ENCODE results near the gene FXR2.
A peak's percentile ranks its signal among the peaks of the same experiment; 100 is the strongest.
"Not testable (repeated sequence)": the region's sequence is repeated elsewhere in the genome, so short reads cannot be mapped to it uniquely, and the experiment has no call there.

Gene FXR2

DNA sequence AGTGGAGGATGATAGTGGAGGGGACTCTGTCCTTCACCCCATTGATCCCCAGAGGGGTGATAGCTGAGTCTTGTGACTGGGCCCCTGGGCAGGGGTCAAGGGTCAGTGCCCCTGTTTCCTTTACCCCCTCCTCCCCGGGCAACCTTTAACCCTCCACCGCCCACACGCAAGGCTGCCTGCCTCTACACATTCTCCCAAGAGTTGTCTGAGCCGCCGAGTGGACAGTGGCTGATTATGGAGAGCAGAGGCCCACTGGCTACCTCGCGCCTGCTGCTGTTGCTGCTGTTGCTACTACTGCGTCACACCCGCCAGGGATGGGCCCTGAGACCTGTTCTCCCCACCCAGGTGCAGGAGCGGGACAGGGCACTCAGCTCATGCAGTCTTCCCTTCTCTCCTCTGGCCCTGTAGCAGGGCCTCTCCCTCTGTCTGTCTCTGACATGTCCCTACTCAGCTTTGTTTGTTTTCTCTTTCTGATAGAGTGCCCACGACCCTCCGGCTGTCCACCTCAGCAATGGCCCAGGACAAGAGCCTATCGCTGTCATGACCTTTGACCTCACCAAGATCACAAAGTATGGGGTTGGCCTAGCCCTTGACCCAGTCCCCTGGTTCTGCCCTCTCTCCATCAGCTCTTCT lies 15.4 kb upstream of the FXR2 start, which contains the start of gene SHBG:
SHBG (plus strand) TSS at position 197 of the 633 bp plus-strand sequence; CDS start at position 235, 38 bp downstream.
- Histone ChIP-seq H3K27me3 (replicated peaks; ENCODE audit: control insufficient read depth, insufficient read depth, low read length, poor library complexity, severe bottlenecking) (no peaks in the 10 kb centered on the region), H3K4me3 (ENCODE audit: insufficient read depth, low read depth, low read length, poor library complexity, severe bottlenecking) (no peak within 1 kb of the TSS), H3K36me3 (ENCODE audit: control insufficient read depth, insufficient read depth, low read length) (no peaks in the 10 kb centered on the region), H3K4me1 (ENCODE audit: control insufficient read depth, insufficient read depth, low read length, poor library complexity, severe bottlenecking) (peaks cover 11% of the 10 kb centered on the region), H3K27ac (ENCODE audit: insufficient read depth, low read length, poor library complexity, severe bottlenecking) (no peak within 1 kb of the TSS), H3K9me3 (ENCODE audit: control insufficient read depth, low read length) (no peaks in the 10 kb centered on the region)
- DNase-seq, result no peak

DNA sequence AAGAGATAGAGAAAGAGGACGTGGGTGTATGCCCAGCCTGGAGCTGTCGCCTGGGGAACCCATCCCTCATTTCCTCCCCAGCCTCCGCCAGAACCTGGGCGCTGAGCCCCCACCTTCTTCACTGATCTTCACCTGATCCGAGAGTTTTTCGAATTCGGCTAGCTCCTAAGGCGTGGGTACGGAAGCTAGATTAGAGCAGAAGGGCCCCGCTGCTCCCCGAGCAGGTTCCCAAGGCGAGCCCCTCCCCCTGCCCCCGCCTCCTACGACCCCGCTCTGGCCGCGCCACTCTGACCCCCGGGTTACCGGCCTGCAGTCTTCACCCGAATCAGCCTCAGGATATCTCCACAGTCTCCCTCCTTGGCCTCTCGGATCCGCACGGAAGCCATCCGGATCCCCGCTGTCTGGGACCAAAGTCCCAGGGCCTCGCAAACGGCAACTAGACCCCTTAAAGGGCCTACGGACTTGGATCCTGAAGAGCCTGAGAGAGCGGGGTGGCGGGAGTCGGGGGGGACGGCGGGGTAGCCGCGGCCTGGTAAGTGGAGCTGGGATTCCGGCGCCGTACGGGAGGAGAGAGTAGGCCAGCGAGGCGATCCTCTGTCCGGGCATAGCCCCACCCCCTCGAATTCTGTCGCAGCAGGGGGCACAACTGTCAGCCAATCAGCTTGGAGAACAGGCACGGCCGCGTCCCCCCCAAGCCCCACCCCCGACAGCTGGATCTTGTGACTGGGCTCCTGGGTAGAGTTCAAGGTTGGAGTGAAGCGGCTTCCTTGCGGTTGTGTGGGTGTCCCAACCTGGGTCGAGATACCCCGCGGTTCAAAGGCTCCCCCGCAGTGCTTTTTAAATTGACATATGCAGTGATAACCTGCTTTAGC lies 12.8 kb upstream of the FXR2 start, which contains the start of gene SAT2:
SAT2 (minus strand) TSS at position 572 of the 872 bp plus-strand sequence; CDS start at position 386, 186 bp downstream.
- Histone ChIP-seq H3K4me1 (ENCODE audit: control insufficient read depth, insufficient read depth, low read length, poor library complexity, severe bottlenecking) (peaks cover 11% of the 10 kb centered on the region), H3K27me3 (replicated peaks; ENCODE audit: control insufficient read depth, insufficient read depth, low read length, poor library complexity, severe bottlenecking) (no peaks in the 10 kb centered on the region), H3K4me3 (ENCODE audit: insufficient read depth, low read depth, low read length, poor library complexity, severe bottlenecking) (peak within 1 kb of the TSS; percentile 80), H3K9me3 (ENCODE audit: control insufficient read depth, low read length) (no peaks in the 10 kb centered on the region), H3K27ac (ENCODE audit: insufficient read depth, low read length, poor library complexity, severe bottlenecking) (peak within 1 kb of the TSS; percentile 86), H3K36me3 (ENCODE audit: control insufficient read depth, insufficient read depth, low read length) (no peaks in the 10 kb centered on the region)
- peak; percentile 79 to 83 (median 79) for DNase-seq

DNA sequence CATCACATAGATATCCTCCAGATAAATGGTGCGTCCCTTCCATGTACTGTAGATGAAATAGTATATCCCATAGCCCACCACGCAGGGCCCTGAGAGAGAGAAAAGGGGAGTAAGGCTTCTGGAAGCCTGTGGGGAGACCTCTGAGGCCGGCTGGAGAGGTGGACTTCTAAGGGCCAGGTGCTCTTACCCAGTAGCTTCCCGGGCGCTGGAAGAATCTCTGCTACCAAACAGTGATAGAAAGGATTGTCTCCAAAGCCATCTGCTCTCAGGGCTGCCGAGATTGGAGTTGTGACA lies 12.2 kb upstream of the FXR2 start:
- Histone ChIP-seq H3K36me3 (ENCODE audit: control insufficient read depth, insufficient read depth, low read length) (no peaks in the 10 kb centered on the region), H3K4me1 (ENCODE audit: control insufficient read depth, insufficient read depth, low read length, poor library complexity, severe bottlenecking) (peaks cover 11% of the 10 kb centered on the region), H3K27me3 (replicated peaks; ENCODE audit: control insufficient read depth, insufficient read depth, low read length, poor library complexity, severe bottlenecking) (no peaks in the 10 kb centered on the region), H3K9me3 (ENCODE audit: control insufficient read depth, low read length) (no peaks in the 10 kb centered on the region), H3K27ac (ENCODE audit: insufficient read depth, low read length, poor library complexity, severe bottlenecking) (peak overlapping the region; percentile 86), H3K4me3 (ENCODE audit: insufficient read depth, low read depth, low read length, poor library complexity, severe bottlenecking) (peak overlapping the region; percentile 80)
- DNase-seq, result no peak

DNA sequence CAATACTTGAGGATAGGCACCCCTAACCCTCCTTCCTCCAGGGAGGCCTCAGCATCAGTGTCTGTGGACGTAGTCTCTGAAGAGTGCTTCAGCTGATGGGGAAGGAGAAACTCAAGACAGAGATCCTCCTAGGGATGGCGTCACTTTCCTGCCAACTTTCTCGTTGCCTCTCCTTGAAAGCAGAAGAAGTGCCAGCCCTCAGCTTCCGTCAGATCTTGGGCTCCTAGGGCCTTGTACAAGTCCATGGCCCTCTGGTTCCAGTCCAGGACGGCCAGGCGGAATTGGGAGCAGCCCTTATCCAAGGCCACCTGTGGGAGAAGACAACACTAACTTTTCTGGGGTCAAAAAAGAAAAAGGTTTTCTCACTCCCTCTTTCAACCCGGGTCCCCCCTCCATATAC lies 11.6 kb upstream of the FXR2 start:
- no peaks in the 10 kb centered on the region for H3K9me3 ChIP-seq (ENCODE audit: control insufficient read depth, low read length)
- peaks cover 11% of the 10 kb centered on the region for H3K4me1 ChIP-seq (ENCODE audit: control insufficient read depth, insufficient read depth, low read length, poor library complexity, severe bottlenecking)
- H3K36me3 ChIP-seq (ENCODE audit: control insufficient read depth, insufficient read depth, low read length), result no peaks in the 10 kb centered on the region
- no peak overlapping the region for H3K4me3 ChIP-seq (ENCODE audit: insufficient read depth, low read depth, low read length, poor library complexity, severe bottlenecking)
- DNase-seq, result no peak
- H3K27me3 ChIP-seq (replicated peaks; ENCODE audit: control insufficient read depth, insufficient read depth, low read length, poor library complexity, severe bottlenecking), result no peaks in the 10 kb centered on the region
- no peak overlapping the region for H3K27ac ChIP-seq (ENCODE audit: insufficient read depth, low read length, poor library complexity, severe bottlenecking)

DNA sequence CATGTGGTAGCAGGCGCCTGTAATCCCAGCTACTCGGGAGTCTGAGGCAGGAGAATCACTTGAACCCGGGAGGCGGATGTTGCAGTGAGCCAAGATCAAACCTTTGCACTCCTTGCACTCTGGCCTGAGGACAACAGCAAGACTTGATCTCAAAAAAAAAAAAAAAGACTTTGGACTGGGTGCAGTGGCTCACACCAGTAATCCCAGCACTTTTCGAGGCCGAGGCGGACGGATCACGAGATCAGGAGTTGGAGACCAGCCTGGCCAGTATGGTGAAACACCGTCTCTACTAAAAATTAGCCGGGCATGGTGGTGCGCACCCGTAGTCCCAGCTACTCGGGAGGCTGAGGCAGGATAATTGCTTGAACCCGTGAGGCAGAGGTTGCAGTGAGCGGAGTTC lies 11.1 kb upstream of the FXR2 start:
- not testable (repeated sequence) for H3K9me3 ChIP-seq (ENCODE audit: control insufficient read depth, low read length); DNase-seq; H3K27ac ChIP-seq (ENCODE audit: insufficient read depth, low read length, poor library complexity, severe bottlenecking); H3K27me3 ChIP-seq (replicated peaks; ENCODE audit: control insufficient read depth, insufficient read depth, low read length, poor library complexity, severe bottlenecking); H3K4me3 ChIP-seq (ENCODE audit: insufficient read depth, low read depth, low read length, poor library complexity, severe bottlenecking); H3K36me3 ChIP-seq (ENCODE audit: control insufficient read depth, insufficient read depth, low read length)
- H3K4me1 ChIP-seq (ENCODE audit: control insufficient read depth, insufficient read depth, low read length, poor library complexity, severe bottlenecking), result peaks cover 11% of the 10 kb centered on the region

DNA sequence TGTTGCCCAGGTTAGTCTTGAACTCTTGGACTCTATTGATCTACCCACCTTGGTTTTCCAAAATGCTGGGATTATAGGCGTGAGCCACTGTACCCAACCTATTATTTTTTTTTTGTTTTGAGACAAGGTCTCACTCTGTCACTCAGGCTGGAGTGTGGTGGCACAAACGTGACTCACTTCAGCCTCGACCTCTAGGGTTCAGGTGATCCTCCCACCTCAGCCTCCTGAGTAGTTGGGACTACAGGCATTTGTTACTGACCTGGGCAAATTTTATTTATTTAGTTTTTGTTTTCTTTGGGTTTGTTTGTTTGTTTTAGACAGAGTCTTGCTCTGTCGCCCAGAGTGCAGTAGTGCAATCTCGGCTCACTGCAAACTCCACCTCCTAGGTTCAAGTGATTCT lies 9.0 kb upstream of the FXR2 start:
- DNase-seq, result no peak
- no peaks in the 10 kb centered on the region for H3K36me3 ChIP-seq (ENCODE audit: control insufficient read depth, insufficient read depth, low read length)
- no peaks in the 10 kb centered on the region for H3K9me3 ChIP-seq (ENCODE audit: control insufficient read depth, low read length)
- H3K27ac ChIP-seq (ENCODE audit: insufficient read depth, low read length, poor library complexity, severe bottlenecking), result no peak overlapping the region
- H3K4me3 ChIP-seq (ENCODE audit: insufficient read depth, low read depth, low read length, poor library complexity, severe bottlenecking), result no peak overlapping the region
- peaks cover 11% of the 10 kb centered on the region for H3K4me1 ChIP-seq (ENCODE audit: control insufficient read depth, insufficient read depth, low read length, poor library complexity, severe bottlenecking)
- no peaks in the 10 kb centered on the region for H3K27me3 ChIP-seq (replicated peaks; ENCODE audit: control insufficient read depth, insufficient read depth, low read length, poor library complexity, severe bottlenecking)

DNA sequence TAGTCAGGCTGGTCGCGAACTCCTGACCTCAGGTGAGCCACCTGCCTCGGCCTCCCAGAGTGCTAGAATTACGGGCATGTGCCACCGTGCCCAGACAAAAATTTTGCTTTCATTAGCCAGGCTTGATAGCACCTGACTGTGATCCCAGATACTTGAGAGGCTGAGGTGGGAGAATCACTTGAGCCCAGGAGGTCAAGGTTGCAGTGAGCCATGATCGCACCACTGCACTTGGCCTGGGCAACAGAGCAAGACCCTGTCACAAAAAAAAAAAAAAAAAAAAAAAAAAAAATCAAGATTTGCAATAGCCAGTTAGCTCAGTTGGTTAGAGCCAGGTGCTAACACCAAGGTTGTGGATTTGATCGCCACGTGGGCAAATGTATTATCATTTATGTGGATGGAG lies 6.1 kb upstream of the FXR2 start:
- H3K4me3 ChIP-seq (ENCODE audit: insufficient read depth, low read depth, low read length, poor library complexity, severe bottlenecking), result no peak overlapping the region
- DNase-seq, result no peak
- H3K9me3 ChIP-seq (ENCODE audit: control insufficient read depth, low read length), result no peaks in the 10 kb centered on the region
- no peak overlapping the region for H3K27ac ChIP-seq (ENCODE audit: insufficient read depth, low read length, poor library complexity, severe bottlenecking)
- H3K36me3 ChIP-seq (ENCODE audit: control insufficient read depth, insufficient read depth, low read length), result no peaks in the 10 kb centered on the region
- H3K27me3 ChIP-seq (replicated peaks; ENCODE audit: control insufficient read depth, insufficient read depth, low read length, poor library complexity, severe bottlenecking), result no peaks in the 10 kb centered on the region
- H3K4me1 ChIP-seq (ENCODE audit: control insufficient read depth, insufficient read depth, low read length, poor library complexity, severe bottlenecking), result no peaks in the 10 kb centered on the region

DNA sequence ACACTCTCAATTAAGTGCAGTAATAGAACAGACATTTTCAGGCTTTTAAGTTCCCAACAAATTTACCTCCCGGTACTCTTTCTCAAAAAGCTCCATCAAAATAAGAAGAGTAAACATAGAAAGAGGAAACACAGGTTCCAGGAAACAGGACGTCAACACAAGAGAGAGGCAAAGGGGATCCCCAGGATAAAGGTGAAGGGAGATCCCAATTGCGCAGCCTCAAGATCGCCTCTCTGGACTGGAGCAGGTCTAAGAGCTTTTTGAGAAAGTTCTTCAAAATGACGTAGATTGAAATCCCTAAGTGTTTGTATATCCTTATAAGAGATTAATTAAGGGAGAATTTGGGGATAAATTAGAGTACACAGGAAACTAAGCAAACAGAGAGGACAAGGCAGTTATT lies 3.9 kb upstream of the FXR2 start:
- no peaks in the 10 kb centered on the region for H3K36me3 ChIP-seq (ENCODE audit: control insufficient read depth, insufficient read depth, low read length)
- H3K27ac ChIP-seq (ENCODE audit: insufficient read depth, low read length, poor library complexity, severe bottlenecking), result no peak overlapping the region
- no peaks in the 10 kb centered on the region for H3K27me3 ChIP-seq (replicated peaks; ENCODE audit: control insufficient read depth, insufficient read depth, low read length, poor library complexity, severe bottlenecking)

DNA sequence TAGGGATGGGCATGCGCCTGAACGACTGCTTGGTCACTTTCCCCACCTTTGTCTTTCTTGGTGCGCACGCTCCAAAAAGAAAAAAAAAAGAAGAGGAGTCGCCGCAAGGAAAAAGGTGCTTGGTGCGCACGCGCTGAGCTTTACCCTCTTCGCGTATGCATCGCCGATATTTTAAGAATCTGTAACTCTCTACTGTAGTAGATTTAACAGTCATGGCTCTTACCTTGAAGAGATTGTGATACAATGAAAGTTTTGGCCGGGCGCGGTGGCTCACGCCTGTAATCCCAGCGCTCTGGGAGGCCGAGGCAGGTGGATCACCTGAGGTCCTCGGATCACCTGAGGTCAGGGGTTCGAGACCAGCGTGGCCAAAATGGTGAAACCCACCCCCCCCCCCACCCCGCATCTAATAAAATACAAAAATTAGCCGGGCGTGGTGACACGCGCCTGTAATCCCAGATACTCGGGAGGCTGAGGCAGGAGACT lies 609 bp upstream of the FXR2 start:
- peak overlapping the region; percentile 69 for H3K27ac ChIP-seq (ENCODE audit: insufficient read depth, low read length, poor library complexity, severe bottlenecking)

More for the DNA sequence above, 3.9 kb upstream of the FXR2 start:
- DNase-seq, result no peak
- Histone ChIP-seq H3K4me3 (ENCODE audit: insufficient read depth, low read depth, low read length, poor library complexity, severe bottlenecking) (no peak overlapping the region), H3K4me1 (ENCODE audit: control insufficient read depth, insufficient read depth, low read length, poor library complexity, severe bottlenecking) (peaks cover 7% of the 10 kb centered on the region), H3K9me3 (ENCODE audit: control insufficient read depth, low read length) (no peaks in the 10 kb centered on the region)

More for the DNA sequence above, 609 bp upstream of the FXR2 start:
- no peak for DNase-seq
- no peaks in the 10 kb centered on the region for H3K9me3 ChIP-seq (ENCODE audit: control insufficient read depth, low read length)
- H3K36me3 ChIP-seq (ENCODE audit: control insufficient read depth, insufficient read depth, low read length), result peaks cover 4% of the 10 kb centered on the region
- H3K27me3 ChIP-seq (replicated peaks; ENCODE audit: control insufficient read depth, insufficient read depth, low read length, poor library complexity, severe bottlenecking), result no peaks in the 10 kb centered on the region
- H3K4me3 ChIP-seq (ENCODE audit: insufficient read depth, low read depth, low read length, poor library complexity, severe bottlenecking), result peak overlapping the region; percentile 70
- peaks cover 17% of the 10 kb centered on the region for H3K4me1 ChIP-seq (ENCODE audit: control insufficient read depth, insufficient read depth, low read length, poor library complexity, severe bottlenecking)

Data from effector memory CD4-positive, alpha-beta T cell (primary cell).